Liver (tissue), 3 donors: ENCODE measurements around the gene GAS7.

Experiments
- EGR1 ChIP-seq, 2 donors: IDR thresholded peaks; 2 replicates each; pipeline ENCODE4 v1.6.1; 2016 to 2018; ENCODE audit warnings: antibody characterized with exemption in 2 of 2, low read depth in 2 of 2
- RAD21 ChIP-seq, 2 donors: IDR thresholded peaks; 2 replicates each; pipeline ENCODE4 v1.6.1; 2016; ENCODE audit warnings: antibody characterized with exemption in 2 of 2, mild to moderate bottlenecking in 2 of 2
- TAF1 ChIP-seq: conservative IDR thresholded peaks from 2 replicates; pipeline ENCODE4 v1.6.1; 2016; ENCODE audit warnings: antibody characterized with exemption, mild to moderate bottlenecking
- TF ChIP-seq, protein P1 (sequence below): IDR thresholded peaks from 2 replicates; pipeline ENCODE4 v1.6.1; 2016; ENCODE audit warnings: antibody characterized with exemption, mild to moderate bottlenecking
- TF ChIP-seq, protein P2 (sequence below): fragments of 150-350 bp; IDR thresholded peaks from 2 replicates; pipeline ENCODE4 v1.5.1; 2017; ENCODE audit warnings: improper control_type of control experiment, low read depth, low read length; ENCODE audit not compliant: missing input control
- TF ChIP-seq, protein P3 (sequence below): IDR thresholded peaks from 2 replicates; pipeline ENCODE4 v1.6.1; 2016; ENCODE audit warnings: antibody characterized with exemption
- donor health status: healthy.
- donor health status: healthy.

DNA sequence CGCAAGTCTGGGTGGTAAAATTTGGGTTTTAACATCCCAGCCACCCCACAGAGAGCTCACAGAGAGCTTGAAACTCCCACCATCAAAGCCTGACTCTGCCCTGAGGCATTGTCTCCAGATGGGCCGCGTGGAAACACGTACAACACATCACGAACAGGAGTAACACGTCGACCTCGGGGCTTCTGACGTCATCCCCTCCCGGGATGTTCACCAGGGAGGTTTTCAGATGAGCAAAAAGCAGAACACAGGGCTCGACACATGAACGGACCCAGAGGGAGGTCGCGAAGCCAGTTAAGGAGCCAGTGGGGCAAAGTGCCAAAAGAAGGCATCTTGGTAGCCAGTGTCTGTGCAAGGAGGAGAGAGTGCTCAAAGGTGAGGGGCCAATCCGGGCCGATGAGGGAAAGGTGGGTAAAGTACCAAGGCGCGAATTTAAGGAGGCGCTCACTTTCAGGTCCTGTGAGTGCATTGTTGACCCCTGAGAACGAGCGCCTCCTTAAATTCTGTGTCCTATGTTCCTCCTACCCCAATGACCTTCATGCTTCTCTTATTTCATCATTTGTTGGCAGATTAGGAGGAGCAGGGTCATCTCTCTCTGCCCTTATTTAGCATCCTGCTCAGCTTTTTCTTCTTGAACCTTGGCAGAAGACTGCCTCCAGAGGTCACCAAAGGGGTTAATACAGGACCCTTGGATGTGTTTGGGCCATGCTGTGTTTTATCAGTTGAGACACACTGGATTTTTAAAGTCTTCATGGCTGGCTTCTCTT lies 298.9 kb downstream of the GAS7 start:
- no peak for TF ChIP-seq EGR1 (IDR thresholded peaks at IDR 0.05; ENCODE audit: low read depth in 2 of 2)
- TF ChIP-seq, protein P1, sequence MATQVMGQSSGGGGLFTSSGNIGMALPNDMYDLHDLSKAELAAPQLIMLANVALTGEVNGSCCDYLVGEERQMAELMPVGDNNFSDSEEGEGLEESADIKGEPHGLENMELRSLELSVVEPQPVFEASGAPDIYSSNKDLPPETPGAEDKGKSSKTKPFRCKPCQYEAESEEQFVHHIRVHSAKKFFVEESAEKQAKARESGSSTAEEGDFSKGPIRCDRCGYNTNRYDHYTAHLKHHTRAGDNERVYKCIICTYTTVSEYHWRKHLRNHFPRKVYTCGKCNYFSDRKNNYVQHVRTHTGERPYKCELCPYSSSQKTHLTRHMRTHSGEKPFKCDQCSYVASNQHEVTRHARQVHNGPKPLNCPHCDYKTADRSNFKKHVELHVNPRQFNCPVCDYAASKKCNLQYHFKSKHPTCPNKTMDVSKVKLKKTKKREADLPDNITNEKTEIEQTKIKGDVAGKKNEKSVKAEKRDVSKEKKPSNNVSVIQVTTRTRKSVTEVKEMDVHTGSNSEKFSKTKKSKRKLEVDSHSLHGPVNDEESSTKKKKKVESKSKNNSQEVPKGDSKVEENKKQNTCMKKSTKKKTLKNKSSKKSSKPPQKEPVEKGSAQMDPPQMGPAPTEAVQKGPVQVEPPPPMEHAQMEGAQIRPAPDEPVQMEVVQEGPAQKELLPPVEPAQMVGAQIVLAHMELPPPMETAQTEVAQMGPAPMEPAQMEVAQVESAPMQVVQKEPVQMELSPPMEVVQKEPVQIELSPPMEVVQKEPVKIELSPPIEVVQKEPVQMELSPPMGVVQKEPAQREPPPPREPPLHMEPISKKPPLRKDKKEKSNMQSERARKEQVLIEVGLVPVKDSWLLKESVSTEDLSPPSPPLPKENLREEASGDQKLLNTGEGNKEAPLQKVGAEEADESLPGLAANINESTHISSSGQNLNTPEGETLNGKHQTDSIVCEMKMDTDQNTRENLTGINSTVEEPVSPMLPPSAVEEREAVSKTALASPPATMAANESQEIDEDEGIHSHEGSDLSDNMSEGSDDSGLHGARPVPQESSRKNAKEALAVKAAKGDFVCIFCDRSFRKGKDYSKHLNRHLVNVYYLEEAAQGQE, result no peak
- TF ChIP-seq RAD21 (IDR thresholded peaks at IDR 0.05), result no peak
- TF ChIP-seq, protein P2, sequence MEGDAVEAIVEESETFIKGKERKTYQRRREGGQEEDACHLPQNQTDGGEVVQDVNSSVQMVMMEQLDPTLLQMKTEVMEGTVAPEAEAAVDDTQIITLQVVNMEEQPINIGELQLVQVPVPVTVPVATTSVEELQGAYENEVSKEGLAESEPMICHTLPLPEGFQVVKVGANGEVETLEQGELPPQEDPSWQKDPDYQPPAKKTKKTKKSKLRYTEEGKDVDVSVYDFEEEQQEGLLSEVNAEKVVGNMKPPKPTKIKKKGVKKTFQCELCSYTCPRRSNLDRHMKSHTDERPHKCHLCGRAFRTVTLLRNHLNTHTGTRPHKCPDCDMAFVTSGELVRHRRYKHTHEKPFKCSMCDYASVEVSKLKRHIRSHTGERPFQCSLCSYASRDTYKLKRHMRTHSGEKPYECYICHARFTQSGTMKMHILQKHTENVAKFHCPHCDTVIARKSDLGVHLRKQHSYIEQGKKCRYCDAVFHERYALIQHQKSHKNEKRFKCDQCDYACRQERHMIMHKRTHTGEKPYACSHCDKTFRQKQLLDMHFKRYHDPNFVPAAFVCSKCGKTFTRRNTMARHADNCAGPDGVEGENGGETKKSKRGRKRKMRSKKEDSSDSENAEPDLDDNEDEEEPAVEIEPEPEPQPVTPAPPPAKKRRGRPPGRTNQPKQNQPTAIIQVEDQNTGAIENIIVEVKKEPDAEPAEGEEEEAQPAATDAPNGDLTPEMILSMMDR, result no peak
- no peak for TF ChIP-seq TAF1
- TF ChIP-seq, protein P3, sequence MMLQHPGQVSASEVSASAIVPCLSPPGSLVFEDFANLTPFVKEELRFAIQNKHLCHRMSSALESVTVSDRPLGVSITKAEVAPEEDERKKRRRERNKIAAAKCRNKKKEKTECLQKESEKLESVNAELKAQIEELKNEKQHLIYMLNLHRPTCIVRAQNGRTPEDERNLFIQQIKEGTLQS, result no peak
